RWPE2 (cell line): ENCODE results near the gene MAPK8IP3.

Experiments used
- ATAC-seq: fragments of 200-7000 bp; cut with Tn5 transposase; 3 replicates; pipeline ENCODE4 v1.9.1; 2021; ENCODE audit warnings: low read depth
- DNase-seq: peaks from one replicate; pipeline ENCODE4 v3.0.0-alpha.2; 2020; ENCODE audit warnings: low spot score
- H3K27ac ChIP-seq: fragments of 450-650 bp; 2 replicates; pipeline ENCODE4 v1.5.1; 2017; ENCODE audit warnings: mild to moderate bottlenecking; ENCODE audit not compliant: poor library complexity, severe bottlenecking
- H3K27me3 ChIP-seq: fragments of 250-450 bp; sonication (Bioruptor Pico); 2 replicates; pipeline ENCODE4 v1.5.1; 2021; ENCODE audit warnings: mild to moderate bottlenecking, moderate library complexity; ENCODE audit not compliant: insufficient read depth, poor library complexity, severe bottlenecking
- H3K36me3 ChIP-seq: fragments of 250-450 bp; sonication (Bioruptor Pico); 2 replicates; pipeline ENCODE4 v1.5.1; 2020; ENCODE audit warnings: low read depth, mild to moderate bottlenecking, moderate library complexity
- H3K4me1 ChIP-seq: fragments of 250-450 bp; sonication (Bioruptor Pico); 2 replicates; pipeline ENCODE4 v1.5.1; 2021; ENCODE audit warnings: mild to moderate bottlenecking, moderate library complexity; ENCODE audit not compliant: insufficient read depth, poor library complexity, severe bottlenecking
- H3K4me3 ChIP-seq: fragments of 250-450 bp; sonication (Bioruptor Pico); 2 replicates; pipeline ENCODE4 v1.5.1; 2021; ENCODE audit warnings: mild to moderate bottlenecking, moderate library complexity; ENCODE audit not compliant: severe bottlenecking
- H3K9me3 ChIP-seq: fragments of 250-450 bp; sonication (Bioruptor Pico); 2 replicates; pipeline ENCODE4 v1.5.1; 2021; ENCODE audit warnings: mild to moderate bottlenecking, moderate library complexity; ENCODE audit not compliant: severe bottlenecking
- CTCF ChIP-seq: fragments of 450-650 bp; IDR thresholded peaks from one replicate; pipeline ENCODE4 v1.5.1; 2017; ENCODE audit warnings: mild to moderate bottlenecking, moderate library complexity; ENCODE audit not compliant: poor library complexity, severe bottlenecking

The MAPK8IP3 gene

GRCh38 chr16:1708768-1709180, 2.8 kb downstream of the MAPK8IP3 start:
- no peak overlapping the region for H3K4me3 ChIP-seq
- peaks cover 11% of the 10 kb centered on the region for H3K4me1 ChIP-seq
- H3K36me3 ChIP-seq: no peaks in the 10 kb centered on the region
- DNase-seq (no peak), ATAC-seq (no peak)
- no peaks in the 10 kb centered on the region for H3K9me3 ChIP-seq
- no peaks in the 10 kb centered on the region for H3K27me3 ChIP-seq
- H3K27ac ChIP-seq: no peak overlapping the region
- TF ChIP-seq CTCF: no peak

- Histone ChIP-seq H3K36me3 (no peaks in the 10 kb centered on the region), H3K4me3 (no peak overlapping the region), H3K9me3 (no peaks in the 10 kb centered on the region), H3K27me3 (no peaks in the 10 kb centered on the region), H3K4me1 (peaks cover 10% of the 10 kb centered on the region), H3K27ac (no peak overlapping the region)
- TF ChIP-seq CTCF: no peak
- ATAC-seq (no peak), DNase-seq (no peak)
Observed at GRCh38 chr16:1709356-1709755, 3.4 kb downstream of the MAPK8IP3 start.

GRCh38 chr16:1710811-1711507, 5.0 kb downstream of the MAPK8IP3 start:
- H3K36me3 ChIP-seq: no peaks in the 10 kb centered on the region
- ATAC-seq (no peak), DNase-seq (no peak)
- H3K9me3 ChIP-seq: no peaks in the 10 kb centered on the region
- H3K4me1 ChIP-seq: peaks cover 10% of the 10 kb centered on the region
- H3K4me3 ChIP-seq: no peak overlapping the region
- H3K27me3 ChIP-seq: no peaks in the 10 kb centered on the region
- H3K27ac ChIP-seq: no peak overlapping the region
- no peak for TF ChIP-seq CTCF

- H3K36me3 ChIP-seq: no peaks in the 10 kb centered on the region
- H3K4me1 ChIP-seq: peaks cover 7% of the 10 kb centered on the region
- H3K4me3 ChIP-seq: no peak overlapping the region
- no peaks in the 10 kb centered on the region for H3K27me3 ChIP-seq
- ATAC-seq: no peak
- no peak for TF ChIP-seq CTCF
- H3K27ac ChIP-seq: no peak overlapping the region
- no peaks in the 10 kb centered on the region for H3K9me3 ChIP-seq
- no peak for DNase-seq
Observed at GRCh38 chr16:1712791-1713261, 6.8 kb downstream of the MAPK8IP3 start.

- Histone ChIP-seq H3K27ac (no peak overlapping the region), H3K4me1 (peaks cover 4% of the 10 kb centered on the region), H3K36me3 (no peaks in the 10 kb centered on the region), H3K4me3 (no peak overlapping the region), H3K27me3 (no peaks in the 10 kb centered on the region), H3K9me3 (no peaks in the 10 kb centered on the region)
- no peak for TF ChIP-seq CTCF
- DNase-seq: no peak
- ATAC-seq: no peak
Observed at GRCh38 chr16:1713331-1713730, 7.3 kb downstream of the MAPK8IP3 start.
